Measurements from ENCODE around the gene HDDC2.
A peak's percentile ranks its signal among the peaks of the same experiment; 100 is the strongest.

Gene HDDC2, protein sequence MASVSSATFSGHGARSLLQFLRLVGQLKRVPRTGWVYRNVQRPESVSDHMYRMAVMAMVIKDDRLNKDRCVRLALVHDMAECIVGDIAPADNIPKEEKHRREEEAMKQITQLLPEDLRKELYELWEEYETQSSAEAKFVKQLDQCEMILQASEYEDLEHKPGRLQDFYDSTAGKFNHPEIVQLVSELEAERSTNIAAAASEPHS

GRCh38 chr6:125301435-125302391 lies at the start of gene HDDC2:
Gene HDDC2, minus strand, starts transcription at chr6:125301967. Its CDS starts 35 bp downstream, at chr6:125301932.
- peak within 1 kb of the TSS; percentile 73 to 84 for H3K4me3 ChIP-seq (ENCODE audit: low read depth in 1 of 2, low read length in 2 of 2)
- no peaks in the 10 kb centered on the region for H3K27me3 ChIP-seq (ENCODE audit: control insufficient read depth in 1 of 2, insufficient read depth in 2 of 2, low read length in 2 of 2)
- peaks cover 11 to 14% of the 10 kb centered on the region in 2 donors for H3K4me1 ChIP-seq (ENCODE audit: control insufficient read depth in 1 of 2, insufficient read depth in 2 of 2, low read length in 2 of 2)
- no peaks in the 10 kb centered on the region for H3K9me3 ChIP-seq (ENCODE audit: control insufficient read depth in 1 of 2, low read length in 2 of 2)
- H3K27ac ChIP-seq (ENCODE audit: low read depth, low read length) = peak within 1 kb of the TSS; percentile 62
- H3K9ac ChIP-seq (ENCODE audit: low read depth in 1 of 2, low read length in 2 of 2) = peak within 1 kb of the TSS; percentile 58 to 88
- peaks cover 1 to 9% of the 10 kb centered on the region in 2 donors for H3K36me3 ChIP-seq (ENCODE audit: control insufficient read depth in 1 of 2, insufficient read depth in 2 of 2, low read length in 2 of 2)

DNA sequence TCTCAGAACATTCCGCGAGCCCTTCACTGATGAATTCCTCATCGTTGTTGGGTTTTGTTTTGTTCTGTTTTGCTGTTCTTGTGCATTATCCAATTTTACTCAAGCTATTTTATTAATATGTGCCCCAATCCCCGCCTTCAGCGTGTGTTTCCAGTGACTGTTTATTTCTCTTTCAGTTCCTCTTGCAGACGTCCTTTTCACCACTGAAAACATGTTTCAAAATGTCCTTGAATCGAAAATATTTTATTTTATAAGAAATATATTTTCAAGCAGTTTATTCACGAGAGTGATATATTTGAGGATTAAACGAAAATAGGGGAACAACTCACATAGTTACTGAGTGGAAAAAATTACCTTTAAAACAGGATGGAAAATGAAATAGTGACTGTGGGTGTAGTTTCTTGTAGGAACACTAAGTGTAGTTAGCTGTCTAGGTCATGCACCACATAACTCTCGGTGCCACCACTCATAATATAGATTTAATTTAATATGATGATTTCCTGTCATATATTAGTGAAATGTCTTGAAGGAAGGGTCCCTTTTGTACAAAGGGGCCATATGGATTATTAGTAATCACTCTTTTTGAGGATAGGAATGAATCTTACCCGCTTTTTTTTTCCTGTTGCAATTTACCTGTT lies 45.3 kb upstream of the HDDC2 start:
- no peaks in the 10 kb centered on the region for H3K4me1 ChIP-seq (ENCODE audit: control insufficient read depth in 1 of 2, insufficient read depth in 2 of 2, low read length in 2 of 2)
- H3K27ac ChIP-seq (ENCODE audit: low read depth, low read length) = peak overlapping the region; percentile 35
- H3K36me3 ChIP-seq (ENCODE audit: control insufficient read depth in 1 of 2, insufficient read depth in 2 of 2, low read length in 2 of 2) = no peaks in the 10 kb centered on the region
- no peaks in the 10 kb centered on the region for H3K27me3 ChIP-seq (ENCODE audit: control insufficient read depth in 1 of 2, insufficient read depth in 2 of 2, low read length in 2 of 2)
- H3K4me3 ChIP-seq (ENCODE audit: low read depth in 1 of 2, low read length in 2 of 2) = peak overlapping the region in 1 of 2 donors; percentile 8
- no peak overlapping the region for H3K9ac ChIP-seq (ENCODE audit: low read depth in 1 of 2, low read length in 2 of 2)
- no peaks in the 10 kb centered on the region for H3K9me3 ChIP-seq (ENCODE audit: control insufficient read depth in 1 of 2, low read length in 2 of 2)

DNA sequence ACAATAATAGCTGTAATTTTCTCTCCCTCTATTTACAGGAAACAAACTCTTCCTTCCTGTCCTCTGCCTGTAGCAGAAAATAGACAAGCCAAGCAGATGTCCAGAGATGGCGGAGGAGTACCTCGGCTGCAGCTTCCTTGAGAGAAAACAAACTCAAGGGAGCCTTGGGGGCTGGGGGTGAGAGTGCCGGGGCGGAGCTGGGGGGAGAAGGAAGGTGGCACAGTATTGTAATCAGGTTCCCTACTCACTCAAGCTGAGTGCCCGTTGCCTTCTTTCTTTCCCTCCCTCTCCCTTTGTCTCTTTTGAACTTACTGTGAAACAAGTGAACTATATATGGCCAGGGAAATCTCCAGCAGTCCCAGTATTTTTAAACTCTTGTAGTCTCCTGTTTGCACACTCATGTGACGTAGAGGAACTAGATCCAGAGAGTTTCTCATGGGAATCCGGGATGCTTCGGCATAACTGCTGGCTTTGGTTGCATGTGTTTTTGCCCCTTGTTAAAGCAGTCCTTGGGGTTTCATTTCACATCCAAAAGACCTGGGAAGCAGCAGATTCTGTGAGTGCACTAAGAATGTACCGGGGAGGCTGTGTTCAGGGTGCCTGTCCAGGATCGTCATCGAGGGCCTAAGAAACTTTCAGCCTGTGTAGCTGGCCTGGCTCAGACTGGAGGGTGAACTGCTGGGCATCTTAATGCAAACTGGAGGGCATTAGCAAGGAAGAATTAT lies 44.6 kb upstream of the HDDC2 start:
- H3K9ac ChIP-seq (ENCODE audit: low read depth in 1 of 2, low read length in 2 of 2) = no peak overlapping the region
- peak overlapping the region; percentile 35 for H3K27ac ChIP-seq (ENCODE audit: low read depth, low read length)
- H3K4me1 ChIP-seq (ENCODE audit: control insufficient read depth in 1 of 2, insufficient read depth in 2 of 2, low read length in 2 of 2) = no peaks in the 10 kb centered on the region
- no peaks in the 10 kb centered on the region for H3K36me3 ChIP-seq (ENCODE audit: control insufficient read depth in 1 of 2, insufficient read depth in 2 of 2, low read length in 2 of 2)
- no peaks in the 10 kb centered on the region for H3K27me3 ChIP-seq (ENCODE audit: control insufficient read depth in 1 of 2, insufficient read depth in 2 of 2, low read length in 2 of 2)
- H3K4me3 ChIP-seq (ENCODE audit: low read depth in 1 of 2, low read length in 2 of 2) = peak overlapping the region in 1 of 2 donors; percentile 8
- no peaks in the 10 kb centered on the region for H3K9me3 ChIP-seq (ENCODE audit: control insufficient read depth in 1 of 2, low read length in 2 of 2)

GRCh38 chr6:125341460-125341859 lies 39.7 kb upstream of the HDDC2 start:
- H3K36me3 ChIP-seq (ENCODE audit: control insufficient read depth in 1 of 2, insufficient read depth in 2 of 2, low read length in 2 of 2) = no peaks in the 10 kb centered on the region
- no peak overlapping the region for H3K27ac ChIP-seq (ENCODE audit: low read depth, low read length)
- no peaks in the 10 kb centered on the region for H3K9me3 ChIP-seq (ENCODE audit: control insufficient read depth in 1 of 2, low read length in 2 of 2)
- no peaks in the 10 kb centered on the region for H3K27me3 ChIP-seq (ENCODE audit: control insufficient read depth in 1 of 2, insufficient read depth in 2 of 2, low read length in 2 of 2)
- no peak overlapping the region for H3K9ac ChIP-seq (ENCODE audit: low read depth in 1 of 2, low read length in 2 of 2)
- no peak overlapping the region for H3K4me3 ChIP-seq (ENCODE audit: low read depth in 1 of 2, low read length in 2 of 2)
- no peaks in the 10 kb centered on the region for H3K4me1 ChIP-seq (ENCODE audit: control insufficient read depth in 1 of 2, insufficient read depth in 2 of 2, low read length in 2 of 2)

- Histone ChIP-seq H3K9me3 (ENCODE audit: control insufficient read depth in 1 of 2, low read length in 2 of 2) (no peaks in the 10 kb centered on the region), H3K4me1 (ENCODE audit: control insufficient read depth in 1 of 2, insufficient read depth in 2 of 2, low read length in 2 of 2) (no peaks in the 10 kb centered on the region), H3K27me3 (ENCODE audit: control insufficient read depth in 1 of 2, insufficient read depth in 2 of 2, low read length in 2 of 2) (no peaks in the 10 kb centered on the region), H3K27ac (ENCODE audit: low read depth, low read length) (no peak overlapping the region), H3K4me3 (ENCODE audit: low read depth in 1 of 2, low read length in 2 of 2) (no peak overlapping the region), H3K9ac (ENCODE audit: low read depth in 1 of 2, low read length in 2 of 2) (no peak overlapping the region), H3K36me3 (ENCODE audit: control insufficient read depth in 1 of 2, insufficient read depth in 2 of 2, low read length in 2 of 2) (no peaks in the 10 kb centered on the region)
Observed at GRCh38 chr6:125340991-125341390, 39.2 kb upstream of the HDDC2 start.

DNA sequence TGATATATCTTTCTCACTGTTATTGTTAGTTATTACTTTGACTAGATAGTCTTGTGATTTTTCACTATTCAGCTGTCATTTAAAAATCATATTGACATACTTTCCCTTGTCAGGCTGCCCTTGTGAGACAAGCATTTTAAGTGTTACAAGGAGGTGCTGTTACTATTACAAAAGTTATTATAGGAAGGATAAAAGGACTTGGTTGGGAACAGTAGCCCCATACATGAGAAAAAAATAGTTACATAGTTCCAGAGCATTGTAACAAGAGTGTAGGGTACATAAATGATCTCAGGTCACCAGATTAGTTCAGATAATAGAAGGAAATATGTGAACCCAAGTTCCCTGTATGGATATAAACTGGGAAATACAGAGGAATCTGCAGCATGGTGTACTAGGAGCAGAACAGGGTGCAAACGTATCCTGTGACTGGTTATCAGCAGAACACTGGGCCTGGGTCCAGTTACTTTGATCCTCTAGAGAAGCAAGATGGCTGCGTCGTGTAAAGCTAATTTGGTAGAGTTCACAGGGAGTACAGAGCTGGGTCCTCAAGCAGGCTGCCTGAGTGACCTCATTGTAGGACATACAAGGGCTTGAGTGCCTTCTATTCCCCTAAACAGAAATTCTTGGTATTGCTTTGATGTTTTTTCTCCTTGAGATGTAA lies 38.5 kb upstream of the HDDC2 start:
- no peaks in the 10 kb centered on the region for H3K36me3 ChIP-seq (ENCODE audit: control insufficient read depth in 1 of 2, insufficient read depth in 2 of 2, low read length in 2 of 2)

DNA sequence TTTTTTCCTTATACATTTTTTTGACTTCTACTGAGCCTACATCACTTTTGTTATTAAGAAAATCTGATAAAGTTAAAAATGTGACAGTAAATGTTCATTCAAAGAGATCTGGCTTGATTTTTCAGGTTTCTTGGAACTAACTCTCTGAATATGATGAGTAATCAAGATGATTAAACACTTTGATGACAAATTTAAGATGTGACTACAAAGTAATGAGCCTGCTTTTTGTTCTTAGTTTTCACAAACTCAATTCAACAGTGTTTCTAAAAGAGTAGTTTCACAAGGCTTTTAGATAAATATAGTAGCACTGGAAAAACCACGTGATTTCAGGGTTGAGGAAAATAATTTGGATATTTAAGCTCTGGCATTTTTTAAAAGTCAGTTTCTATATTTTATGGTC lies 37.9 kb upstream of the HDDC2 start:
- no peak overlapping the region for H3K9ac ChIP-seq (ENCODE audit: low read depth in 1 of 2, low read length in 2 of 2)
- no peak overlapping the region for H3K4me3 ChIP-seq (ENCODE audit: low read depth in 1 of 2, low read length in 2 of 2)
- no peaks in the 10 kb centered on the region for H3K27me3 ChIP-seq (ENCODE audit: control insufficient read depth in 1 of 2, insufficient read depth in 2 of 2, low read length in 2 of 2)
- H3K9me3 ChIP-seq (ENCODE audit: control insufficient read depth in 1 of 2, low read length in 2 of 2) = no peaks in the 10 kb centered on the region
- no peak overlapping the region for H3K27ac ChIP-seq (ENCODE audit: low read depth, low read length)
- no peaks in the 10 kb centered on the region for H3K36me3 ChIP-seq (ENCODE audit: control insufficient read depth in 1 of 2, insufficient read depth in 2 of 2, low read length in 2 of 2)
- H3K4me1 ChIP-seq (ENCODE audit: control insufficient read depth in 1 of 2, insufficient read depth in 2 of 2, low read length in 2 of 2) = no peaks in the 10 kb centered on the region

More for the DNA sequence above, 38.5 kb upstream of the HDDC2 start:
- no peaks in the 10 kb centered on the region for H3K4me1 ChIP-seq (ENCODE audit: control insufficient read depth in 1 of 2, insufficient read depth in 2 of 2, low read length in 2 of 2)
- H3K4me3 ChIP-seq (ENCODE audit: low read depth in 1 of 2, low read length in 2 of 2) = no peak overlapping the region
- no peaks in the 10 kb centered on the region for H3K27me3 ChIP-seq (ENCODE audit: control insufficient read depth in 1 of 2, insufficient read depth in 2 of 2, low read length in 2 of 2)
- H3K9me3 ChIP-seq (ENCODE audit: control insufficient read depth in 1 of 2, low read length in 2 of 2) = no peaks in the 10 kb centered on the region
- H3K9ac ChIP-seq (ENCODE audit: low read depth in 1 of 2, low read length in 2 of 2) = no peak overlapping the region
- H3K27ac ChIP-seq (ENCODE audit: low read depth, low read length) = no peak overlapping the region

DNA sequence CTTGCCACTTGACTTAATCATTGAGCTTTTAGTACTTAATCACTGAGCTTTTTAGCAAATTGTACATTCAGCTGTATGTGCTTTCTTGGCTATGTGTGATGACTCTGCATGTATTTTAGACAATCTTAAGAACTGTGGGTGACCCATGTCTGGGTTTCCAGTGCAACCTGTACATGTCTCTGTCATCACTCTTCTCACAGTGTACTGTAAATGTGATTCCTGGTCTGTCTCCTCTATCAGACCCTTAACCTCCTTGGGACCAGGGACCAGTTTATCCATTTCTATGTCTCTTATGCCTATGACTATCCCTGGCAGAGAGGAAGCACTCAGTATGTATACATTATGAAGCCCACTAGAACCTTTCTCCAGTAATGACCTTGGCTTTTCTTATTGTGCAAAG lies 36.6 kb upstream of the HDDC2 start:
- no peak overlapping the region for H3K27ac ChIP-seq (ENCODE audit: low read depth, low read length)
- no peak overlapping the region for H3K4me3 ChIP-seq (ENCODE audit: low read depth in 1 of 2, low read length in 2 of 2)
- H3K4me1 ChIP-seq (ENCODE audit: control insufficient read depth in 1 of 2, insufficient read depth in 2 of 2, low read length in 2 of 2) = no peaks in the 10 kb centered on the region
- no peaks in the 10 kb centered on the region for H3K9me3 ChIP-seq (ENCODE audit: control insufficient read depth in 1 of 2, low read length in 2 of 2)
- H3K36me3 ChIP-seq (ENCODE audit: control insufficient read depth in 1 of 2, insufficient read depth in 2 of 2, low read length in 2 of 2) = no peaks in the 10 kb centered on the region
- no peak overlapping the region for H3K9ac ChIP-seq (ENCODE audit: low read depth in 1 of 2, low read length in 2 of 2)
- no peaks in the 10 kb centered on the region for H3K27me3 ChIP-seq (ENCODE audit: control insufficient read depth in 1 of 2, insufficient read depth in 2 of 2, low read length in 2 of 2)

DNA sequence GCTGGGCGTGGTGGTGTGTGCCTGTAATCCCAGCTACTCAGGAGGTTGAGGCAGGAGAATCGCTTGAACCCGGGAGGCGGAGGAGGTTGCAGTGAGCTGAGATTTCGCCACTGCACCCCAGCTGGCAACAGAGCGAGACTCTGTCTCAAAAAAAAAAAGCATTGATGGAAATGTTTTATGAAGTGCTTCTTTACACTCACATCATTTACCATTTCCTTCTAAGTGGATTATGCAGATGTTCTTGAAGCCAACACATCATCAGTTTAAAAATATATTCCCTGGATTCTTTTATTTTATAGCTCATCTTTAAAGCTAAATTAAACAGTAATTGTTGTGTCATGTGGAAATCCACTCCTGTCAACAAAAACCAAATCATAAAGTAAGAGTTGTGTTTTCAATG lies 35.9 kb upstream of the HDDC2 start:
- no peak overlapping the region for H3K4me3 ChIP-seq (ENCODE audit: low read depth in 1 of 2, low read length in 2 of 2)
- H3K27me3 ChIP-seq (ENCODE audit: control insufficient read depth in 1 of 2, insufficient read depth in 2 of 2, low read length in 2 of 2) = no peaks in the 10 kb centered on the region
- no peaks in the 10 kb centered on the region for H3K9me3 ChIP-seq (ENCODE audit: control insufficient read depth in 1 of 2, low read length in 2 of 2)
- H3K27ac ChIP-seq (ENCODE audit: low read depth, low read length) = no peak overlapping the region
- H3K9ac ChIP-seq (ENCODE audit: low read depth in 1 of 2, low read length in 2 of 2) = no peak overlapping the region
- H3K36me3 ChIP-seq (ENCODE audit: control insufficient read depth in 1 of 2, insufficient read depth in 2 of 2, low read length in 2 of 2) = no peaks in the 10 kb centered on the region
- no peaks in the 10 kb centered on the region for H3K4me1 ChIP-seq (ENCODE audit: control insufficient read depth in 1 of 2, insufficient read depth in 2 of 2, low read length in 2 of 2)

Measured in duodenal mucosa (tissue), 2 donors.